Endodermal cell (in vitro differentiated cells): ENCODE results near the gene NCK2. TPM values are rescaled to one million over a fixed set of nuclear protein-coding genes. Genes with fewer than 3 reads are reported as not detected.

Source experiments
- DNase-seq: peaks from one replicate; pipeline ENCODE4 v3.0.0-alpha.2; 2017
- H3K27ac ChIP-seq: 2 replicates; pipeline ENCODE4 v1.5.1; 2013; ENCODE audit warnings: mild to moderate bottlenecking, low read depth, low read length, moderate library complexity
- H3K27me3 ChIP-seq: 2 replicates; pipeline ENCODE4 v1.6.1; 2013; ENCODE audit warnings: mild to moderate bottlenecking, low read length, moderate library complexity; ENCODE audit not compliant: insufficient read depth, control insufficient read depth, poor library complexity, severe bottlenecking
- H3K36me3 ChIP-seq: 2 replicates; pipeline ENCODE4 v1.7.0; 2013; ENCODE audit warnings: mild to moderate bottlenecking, low read length, moderate library complexity; ENCODE audit not compliant: control insufficient read depth, insufficient read depth
- H3K4me1 ChIP-seq: one replicate; pipeline ENCODE4 v1.7.0; 2013; ENCODE audit warnings: low read length; ENCODE audit not compliant: control insufficient read depth, insufficient read depth
- H3K4me3 ChIP-seq: 2 replicates; pipeline ENCODE4 v1.5.1; 2013; ENCODE audit warnings: mild to moderate bottlenecking, low read length, moderate library complexity
- H3K9ac ChIP-seq: 2 replicates; pipeline ENCODE4 v1.6.1; 2013; ENCODE audit warnings: mild to moderate bottlenecking, low read length, moderate library complexity; ENCODE audit not compliant: poor library complexity, severe bottlenecking; ENCODE audit errors: extremely low read depth
- H3K9me3 ChIP-seq: 2 replicates; pipeline ENCODE4 v1.6.1; 2013; ENCODE audit warnings: mild to moderate bottlenecking, low read length, moderate library complexity; ENCODE audit not compliant: control insufficient read depth
- H3K27ac Mint-ChIP-seq: 2 replicates; pipeline ENCODE4 v1.8.0; 2020; ENCODE audit warnings: mixed read lengths
- H3K27me3 Mint-ChIP-seq: 2 replicates; pipeline ENCODE4 v1.8.0; 2021; ENCODE audit warnings: mild to moderate bottlenecking, mixed read lengths; ENCODE audit not compliant: insufficient read depth
- H3K36me3 Mint-ChIP-seq: 2 replicates; pipeline ENCODE4 v1.8.0; 2020; ENCODE audit warnings: low read depth, mixed read lengths
- H3K4me1 Mint-ChIP-seq: 2 replicates; pipeline ENCODE4 v1.8.0; 2020; ENCODE audit warnings: mixed read lengths
- H3K4me3 Mint-ChIP-seq: 2 replicates; pipeline ENCODE4 v1.8.0; 2020; ENCODE audit warnings: mild to moderate bottlenecking, moderate library complexity, mixed read lengths
- H3K9me3 Mint-ChIP-seq: 2 replicates; pipeline ENCODE4 v1.8.0; 2020; ENCODE audit warnings: mild to moderate bottlenecking, mixed read lengths
- CTCF ChIP-seq: fragments of 200-600 bp; sonication (generic); conservative IDR thresholded peaks from 2 replicates; pipeline ENCODE4 v1.5.0; 2021; ENCODE audit warnings: antibody characterized with exemption, mild to moderate bottlenecking
- WGBS, 2 experiments: methylation state at CpG; one replicate each; pipeline versions ENCODE4 v1.1.5 to v1.1.7; 2013; ENCODE audit warnings: missing lambda C conversion rate in 2 of 2, mixed read lengths in 1 of 2; ENCODE audit not compliant: insufficient coverage in 1 of 2, insufficient read length in 1 of 2; 5-methylcytosine and 5-hydroxymethylcytosine counted together
- total RNA-seq, 2 donors: library from RNA; stranded (reverse); fragmentation: NEBNext Ultra II Directional in 1 of 2; extraction: Animal tissue kit (Norgen Biotek cat#: 25700) in 1 of 2; gene quantifications; 2 replicates in 1 of 2; 3 replicates in 1 of 2; pipeline ENCODE4 v1.2.1, GENCODE V29; 2021

NCK2 gene
- total RNA-seq, 2 donors from 2014 or later: 58.9 to 63.8 TPM

- Histone ChIP-seq H3K27me3 (no peaks in the 10 kb centered on the region), H3K9ac (no peak overlapping the region), H3K36me3 (peaks cover 3% of the 10 kb centered on the region), H3K9me3 (no peaks in the 10 kb centered on the region), H3K4me1 (peaks cover 3% of the 10 kb centered on the region), H3K27ac (no peak overlapping the region), H3K4me3 (no peak overlapping the region)
- Mint-ChIP-seq H3K27me3 (no peaks in the 10 kb centered on the region), H3K9me3 (no peaks in the 10 kb centered on the region), H3K27ac (no peak overlapping the region), H3K4me3 (no peak overlapping the region), H3K36me3 (peaks cover 3% of the 10 kb centered on the region), H3K4me1 (peaks cover 26% of the 10 kb centered on the region)
- no peak for TF ChIP-seq CTCF
- DNase-seq: no peak
- WGBS, 2 experiments: 86% methylated on average over 3 of the region's 3 CpGs; no CpG with 5 or more reads in 1 of the 2 experiments
Observed at GRCh38 chr2:105809723-105810122, 65.0 kb downstream of the NCK2 start.

GRCh38 chr2:105812180-105813044, 67.7 kb downstream of the NCK2 start:
- peaks cover 15% of the 10 kb centered on the region for H3K36me3 ChIP-seq
- TF ChIP-seq CTCF: no peak
- H3K4me3 ChIP-seq: no peak overlapping the region
- peak overlapping the region; percentile 36 for H3K27ac ChIP-seq
- no peaks in the 10 kb centered on the region for H3K27me3 ChIP-seq
- no peak for DNase-seq
- Mint-ChIP-seq H3K4me3 (no peak overlapping the region), H3K27me3 (no peaks in the 10 kb centered on the region), H3K9me3 (no peaks in the 10 kb centered on the region), H3K4me1 (peaks cover 21% of the 10 kb centered on the region), H3K36me3 (peaks cover 15% of the 10 kb centered on the region), H3K27ac (no peak overlapping the region)
- H3K9ac ChIP-seq: no peak overlapping the region
- WGBS, 2 experiments: 81 to 90% methylated on average over 9 to 12 of the region's 12 CpGs
- H3K9me3 ChIP-seq: no peaks in the 10 kb centered on the region
- peaks cover 3% of the 10 kb centered on the region for H3K4me1 ChIP-seq

GRCh38 chr2:105813045-105813315, 68.3 kb downstream of the NCK2 start:
- Histone ChIP-seq H3K27ac (no peak overlapping the region), H3K4me3 (no peak overlapping the region), H3K27me3 (no peaks in the 10 kb centered on the region), H3K9me3 (no peaks in the 10 kb centered on the region), H3K36me3 (peaks cover 16% of the 10 kb centered on the region), H3K9ac (no peak overlapping the region), H3K4me1 (peaks cover 3% of the 10 kb centered on the region)
- Mint-ChIP-seq H3K36me3 (peaks cover 19% of the 10 kb centered on the region), H3K9me3 (no peaks in the 10 kb centered on the region), H3K4me1 (peaks cover 21% of the 10 kb centered on the region), H3K27me3 (no peaks in the 10 kb centered on the region), H3K27ac (no peak overlapping the region), H3K4me3 (no peak overlapping the region)
- 93 to 94% methylated on average over 4 of the region's 4 CpGs for WGBS, 2 experiments
- no peak for DNase-seq
- TF ChIP-seq CTCF: no peak
